ENCODE measurements around the gene GPD1. TPM values are rescaled to one million over a fixed set of nuclear protein-coding genes. Genes with fewer than 3 reads are reported as not detected.

The GPD1 gene
- total RNA-seq, 1 donor from 2014 or later: 12.2 TPM

- TF ChIP-seq CTCF (IDR thresholded peaks at IDR 0.05): no peak
- Histone ChIP-seq H3K36me3 (no peaks in the 10 kb centered on the region), H3K9me3 (no peaks in the 10 kb centered on the region), H3K4me3 (no peak overlapping the region), H3K27me3 (no peaks in the 10 kb centered on the region), H3K27ac (no peak overlapping the region), H3K4me1 (no peaks in the 10 kb centered on the region)
- intact Hi-C loops (cut with DNase I): no loop called here
- no peak for DNase-seq (ENCODE audit: low spot score in 2 of 2)
Observed at GRCh38 chr12:50069539-50069938, 34.3 kb upstream of the GPD1 start.

- peak in 1 of 2 donors; percentile 88 for DNase-seq (ENCODE audit: low spot score in 2 of 2)
- Histone ChIP-seq H3K9me3 (no peaks in the 10 kb centered on the region), H3K4me1 (no peaks in the 10 kb centered on the region), H3K27ac (no peak overlapping the region), H3K4me3 (no peak overlapping the region), H3K27me3 (no peaks in the 10 kb centered on the region), H3K36me3 (no peaks in the 10 kb centered on the region)
- peak; percentile 72 to 94 (median 93) for TF ChIP-seq CTCF (IDR thresholded peaks at IDR 0.05)
- intact Hi-C loops (cut with DNase I): loop anchor here (1.0 to 5.0 kb wide), 3 partner anchors 31 to 293 kb away; no protein-coding TSS in a partner anchor
Observed at GRCh38 chr12:50070314-50071060, 33.3 kb upstream of the GPD1 start.

- Histone ChIP-seq H3K36me3 (no peaks in the 10 kb centered on the region), H3K4me1 (no peaks in the 10 kb centered on the region), H3K4me3 (no peak overlapping the region), H3K9me3 (no peaks in the 10 kb centered on the region), H3K27ac (no peak overlapping the region), H3K27me3 (no peaks in the 10 kb centered on the region)
- no peak for TF ChIP-seq CTCF (IDR thresholded peaks at IDR 0.05)
- DNase-seq (ENCODE audit: low spot score in 2 of 2): no peak
- intact Hi-C loops (cut with DNase I): loop anchor here (5.0 kb wide), 1 partner anchor 295 kb away; no protein-coding TSS in a partner anchor
Observed at GRCh38 chr12:50072198-50072907, 31.5 kb upstream of the GPD1 start.

GRCh38 chr12:50073206-50073605 lies 30.6 kb upstream of the GPD1 start:
- no peak for DNase-seq (ENCODE audit: low spot score in 2 of 2)
- Histone ChIP-seq H3K27me3 (no peaks in the 10 kb centered on the region), H3K4me1 (no peaks in the 10 kb centered on the region), H3K27ac (no peak overlapping the region), H3K36me3 (no peaks in the 10 kb centered on the region), H3K4me3 (no peak overlapping the region), H3K9me3 (no peaks in the 10 kb centered on the region)
- TF ChIP-seq CTCF (IDR thresholded peaks at IDR 0.05): no peak
- intact Hi-C loops (cut with DNase I): loop anchor here (5.0 kb wide), 1 partner anchor 296 kb away; no protein-coding TSS in a partner anchor

- no peak for TF ChIP-seq CTCF (IDR thresholded peaks at IDR 0.05)
- intact Hi-C loops (cut with DNase I): loop anchor here (2.0 to 5.0 kb wide), 2 partner anchors 241 to 296 kb away; no protein-coding TSS in a partner anchor
- no peaks in the 10 kb centered on the region for H3K36me3 ChIP-seq
- no peaks in the 10 kb centered on the region for H3K4me1 ChIP-seq
- H3K9me3 ChIP-seq: no peaks in the 10 kb centered on the region
- H3K27ac ChIP-seq: no peak overlapping the region
- DNase-seq (ENCODE audit: low spot score in 2 of 2): no peak
- no peaks in the 10 kb centered on the region for H3K27me3 ChIP-seq
- no peak overlapping the region for H3K4me3 ChIP-seq
Observed at GRCh38 chr12:50073712-50074111, 30.1 kb upstream of the GPD1 start.
